GM12864 (cell line): ENCODE results near the gene NLGN4Y.

Experiments used
- DNase-seq: peaks from one replicate; pipeline ENCODE4 v3.0.0-alpha.2; 2011; ENCODE audit warnings: low read depth
- H3K4me3 ChIP-seq: 2 replicates; pipeline ENCODE4 v1.5.1; 2011; ENCODE audit warnings: mild to moderate bottlenecking, low read depth, low read length, control low read depth
- CTCF ChIP-seq: IDR thresholded peaks from 2 replicates; pipeline ENCODE4 v1.5.1; 2011; ENCODE audit warnings: low read depth, mild to moderate bottlenecking, moderate library complexity, low read length, control low read depth, inconsistent platforms; ENCODE audit errors: missing control alignments

Gene NLGN4Y

GRCh38 chrY:14748329-14748728, 224.0 kb downstream of the NLGN4Y start:
- no peak for DNase-seq
- no peak overlapping the region for H3K4me3 ChIP-seq
- TF ChIP-seq CTCF: no peak

- no peak for DNase-seq
- TF ChIP-seq CTCF: no peak
- no peak overlapping the region for H3K4me3 ChIP-seq
Observed at GRCh38 chrY:14755571-14755970, 231.2 kb downstream of the NLGN4Y start.

- DNase-seq: no peak
- H3K4me3 ChIP-seq: no peak overlapping the region
- TF ChIP-seq CTCF: no peak
Observed at GRCh38 chrY:14762903-14763302, 238.6 kb downstream of the NLGN4Y start.

GRCh38 chrY:14763600-14763999, 239.3 kb downstream of the NLGN4Y start:
- no peak for TF ChIP-seq CTCF
- no peak overlapping the region for H3K4me3 ChIP-seq
- DNase-seq: no peak

- no peak for DNase-seq
- TF ChIP-seq CTCF: no peak
- no peak overlapping the region for H3K4me3 ChIP-seq
Observed at GRCh38 chrY:14778208-14778607, 253.9 kb downstream of the NLGN4Y start.

- TF ChIP-seq CTCF: no peak
- no peak for DNase-seq
Observed at GRCh38 chrY:14793104-14793503, 268.8 kb downstream of the NLGN4Y start.

GRCh38 chrY:14793674-14794073, 269.3 kb downstream of the NLGN4Y start:
- no peak overlapping the region for H3K4me3 ChIP-seq
- DNase-seq: no peak
- no peak for TF ChIP-seq CTCF

More at GRCh38 chrY:14793104-14793503, 268.8 kb downstream of the NLGN4Y start:
- no peak overlapping the region for H3K4me3 ChIP-seq
